OCI-LY3 (cell line): ENCODE data around the gene FIBIN.

Source experiments
- EZH2phosphoT487 ChIP-seq: fragments of 200-600 bp; shearing (Covaris generic); IDR thresholded peaks from 2 replicates; pipeline ENCODE4 v1.6.1; 2018; ENCODE audit warnings: antibody characterized with exemption, mixed run types, low read depth
- TF ChIP-seq, protein P1 (sequence below): fragments of 200-600, 300-600 bp; sonication (generic); IDR thresholded peaks from 2 replicates; pipeline ENCODE4 v1.5.1; 2014; ENCODE audit warnings: antibody characterized with exemption, low read length, low read depth

DNA sequence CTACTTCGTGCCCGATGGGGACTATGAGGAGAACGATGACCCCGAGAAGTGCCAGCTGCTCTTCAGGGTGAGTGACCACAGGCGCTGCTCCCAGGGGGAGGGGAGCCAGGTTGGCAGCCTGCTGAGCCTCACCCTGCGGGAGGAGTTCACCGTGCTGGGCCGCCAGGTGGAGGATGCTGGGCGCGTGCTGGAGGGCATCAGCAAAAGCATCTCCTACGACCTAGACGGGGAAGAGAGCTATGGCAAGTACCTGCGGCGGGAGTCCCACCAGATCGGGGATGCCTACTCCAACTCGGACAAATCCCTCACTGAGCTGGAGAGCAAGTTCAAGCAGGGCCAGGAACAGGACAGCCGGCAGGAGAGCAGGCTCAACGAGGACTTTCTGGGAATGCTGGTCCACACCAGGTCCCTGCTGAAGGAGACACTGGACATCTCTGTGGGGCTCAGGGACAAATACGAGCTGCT, 751 bp downstream of the FIBIN start:
- TF ChIP-seq, protein P1, sequence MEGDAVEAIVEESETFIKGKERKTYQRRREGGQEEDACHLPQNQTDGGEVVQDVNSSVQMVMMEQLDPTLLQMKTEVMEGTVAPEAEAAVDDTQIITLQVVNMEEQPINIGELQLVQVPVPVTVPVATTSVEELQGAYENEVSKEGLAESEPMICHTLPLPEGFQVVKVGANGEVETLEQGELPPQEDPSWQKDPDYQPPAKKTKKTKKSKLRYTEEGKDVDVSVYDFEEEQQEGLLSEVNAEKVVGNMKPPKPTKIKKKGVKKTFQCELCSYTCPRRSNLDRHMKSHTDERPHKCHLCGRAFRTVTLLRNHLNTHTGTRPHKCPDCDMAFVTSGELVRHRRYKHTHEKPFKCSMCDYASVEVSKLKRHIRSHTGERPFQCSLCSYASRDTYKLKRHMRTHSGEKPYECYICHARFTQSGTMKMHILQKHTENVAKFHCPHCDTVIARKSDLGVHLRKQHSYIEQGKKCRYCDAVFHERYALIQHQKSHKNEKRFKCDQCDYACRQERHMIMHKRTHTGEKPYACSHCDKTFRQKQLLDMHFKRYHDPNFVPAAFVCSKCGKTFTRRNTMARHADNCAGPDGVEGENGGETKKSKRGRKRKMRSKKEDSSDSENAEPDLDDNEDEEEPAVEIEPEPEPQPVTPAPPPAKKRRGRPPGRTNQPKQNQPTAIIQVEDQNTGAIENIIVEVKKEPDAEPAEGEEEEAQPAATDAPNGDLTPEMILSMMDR, result no peak
- TF ChIP-seq EZH2phosphoT487, result no peak
